Prostate gland (tissue), 2 donors: ENCODE results near the gene MTA1.

ENCODE experiments used
- POLR2A ChIP-seq: fragments of 450-650 bp; IDR thresholded peaks from one replicate; pipeline ENCODE4 v1.6.1; 2016; ENCODE audit warnings: antibody characterized with exemption, mild to moderate bottlenecking
- POLR2AphosphoS5 ChIP-seq: sonication (generic); formaldehyde crosslinking; IDR thresholded peaks from one replicate; pipeline ENCODE4 v1.6.1; 2017; ENCODE audit warnings: antibody characterized with exemption
- TF ChIP-seq, protein P1 (sequence below), 4 experiments: fragments of 200-600 bp in 2 of 4; fragments of 450-650 bp in 2 of 4; sonication (generic) in 2 of 4; IDR thresholded peaks; 1 replicate in 3 of 4; 2 replicates in 1 of 4; pipeline ENCODE4 v1.5.1; 2016 to 2019; ENCODE audit warnings: antibody characterized with exemption in 4 of 4, mild to moderate bottlenecking in 2 of 4, moderate library complexity in 2 of 4

DNA sequence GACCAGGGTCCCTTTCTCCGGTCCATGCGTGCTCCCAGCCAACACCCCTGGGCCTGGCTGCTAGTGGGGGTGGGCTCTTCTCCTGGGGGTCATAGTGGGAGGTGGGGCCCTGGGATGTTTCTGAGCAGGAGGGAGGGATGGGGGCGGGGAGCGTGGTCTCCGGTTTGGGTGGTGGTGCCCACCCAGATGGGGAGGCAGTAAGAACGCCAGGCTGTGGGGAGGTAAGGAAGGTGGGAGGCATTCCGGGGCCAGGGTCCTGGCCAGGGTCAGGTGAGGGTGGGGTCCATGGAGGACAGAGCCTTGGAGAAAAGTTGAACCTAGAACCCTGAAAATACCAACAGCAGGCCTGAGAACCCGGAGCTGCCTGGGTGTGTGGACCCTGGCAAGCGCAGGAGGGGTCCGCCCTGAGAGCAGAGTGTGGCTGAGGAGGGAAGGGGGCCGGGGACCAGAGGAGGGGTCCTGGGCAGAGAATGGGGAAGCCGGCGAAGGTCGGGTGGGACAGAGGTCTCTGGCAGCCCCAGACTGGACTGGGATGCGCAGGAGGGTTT lies 60.6 kb downstream of the MTA1 start:
- TF ChIP-seq, protein P1, sequence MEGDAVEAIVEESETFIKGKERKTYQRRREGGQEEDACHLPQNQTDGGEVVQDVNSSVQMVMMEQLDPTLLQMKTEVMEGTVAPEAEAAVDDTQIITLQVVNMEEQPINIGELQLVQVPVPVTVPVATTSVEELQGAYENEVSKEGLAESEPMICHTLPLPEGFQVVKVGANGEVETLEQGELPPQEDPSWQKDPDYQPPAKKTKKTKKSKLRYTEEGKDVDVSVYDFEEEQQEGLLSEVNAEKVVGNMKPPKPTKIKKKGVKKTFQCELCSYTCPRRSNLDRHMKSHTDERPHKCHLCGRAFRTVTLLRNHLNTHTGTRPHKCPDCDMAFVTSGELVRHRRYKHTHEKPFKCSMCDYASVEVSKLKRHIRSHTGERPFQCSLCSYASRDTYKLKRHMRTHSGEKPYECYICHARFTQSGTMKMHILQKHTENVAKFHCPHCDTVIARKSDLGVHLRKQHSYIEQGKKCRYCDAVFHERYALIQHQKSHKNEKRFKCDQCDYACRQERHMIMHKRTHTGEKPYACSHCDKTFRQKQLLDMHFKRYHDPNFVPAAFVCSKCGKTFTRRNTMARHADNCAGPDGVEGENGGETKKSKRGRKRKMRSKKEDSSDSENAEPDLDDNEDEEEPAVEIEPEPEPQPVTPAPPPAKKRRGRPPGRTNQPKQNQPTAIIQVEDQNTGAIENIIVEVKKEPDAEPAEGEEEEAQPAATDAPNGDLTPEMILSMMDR (IDR thresholded peaks at IDR 0.05): no peak
- TF ChIP-seq POLR2A: no peak
- TF ChIP-seq POLR2AphosphoS5: no peak
